Cardiac muscle cell (in vitro differentiated cells and primary cell): Measurements from ENCODE around the gene SRSF3. TPM values are rescaled to one million over a fixed set of nuclear protein-coding genes. Genes with fewer than 3 reads are reported as not detected.

Experiments
- DNase-seq, 2 donors: peaks; one replicate each; pipeline versions ENCODE4 v3.0.0 to v3.0.0-alpha.2; 2010 to 2017; ENCODE audit warnings: low read depth in 1 of 2, low spot score in 1 of 2
- H3K27ac ChIP-seq: fragments of 200-600 bp; sonication (generic); 2 replicates; pipeline ENCODE4 v1.5.1; 2016
- H3K27me3 ChIP-seq: fragments of 200-600 bp; sonication (generic); 2 replicates; pipeline ENCODE4 v1.6.0; 2016; ENCODE audit warnings: control low read depth
- H3K36me3 ChIP-seq: fragments of 200-600 bp; sonication (generic); 2 replicates; pipeline ENCODE4 v1.5.1; 2016; ENCODE audit warnings: control low read depth
- H3K4me1 ChIP-seq: fragments of 200-600 bp; sonication (generic); 2 replicates; pipeline ENCODE4 v1.8.1; 2017; ENCODE audit warnings: low read depth, mild to moderate bottlenecking, mixed run types
- H3K4me3 ChIP-seq: fragments of 200-600 bp; sonication (generic); 2 replicates; pipeline ENCODE4 v1.5.1; 2016; ENCODE audit warnings: mild to moderate bottlenecking
- H3K9me3 ChIP-seq: fragments of 200-600 bp; sonication (generic); 2 replicates; pipeline ENCODE4 v1.5.1; 2017; ENCODE audit warnings: low read depth, mild to moderate bottlenecking, control low read depth
- polyA plus RNA-seq: library from polyadenylated mRNA; unstranded; fragments of >200 nt; fragmentation: Nextera tagmentation; extraction: Ambion mirVana; gene quantifications from 2 replicates; pipeline ENCODE4 v1.2.1, GENCODE V29; 2016
- total RNA-seq: library from RNA; depleted of rRNA; stranded (reverse); fragments of >200 nt; gene quantifications from 2 replicates; pipeline ENCODE4 v1.2.3, GENCODE V29; 2016
- TF ChIP-seq, protein P1 (sequence below): IDR thresholded peaks from 2 replicates; pipeline ENCODE4 v1.5.1; 2012; ENCODE audit warnings: low read depth, mild to moderate bottlenecking, low read length

The SRSF3 gene
- total and polyA plus RNA-seq, 2 experiments from 2014 or later: 122 to 184 TPM

DNA sequence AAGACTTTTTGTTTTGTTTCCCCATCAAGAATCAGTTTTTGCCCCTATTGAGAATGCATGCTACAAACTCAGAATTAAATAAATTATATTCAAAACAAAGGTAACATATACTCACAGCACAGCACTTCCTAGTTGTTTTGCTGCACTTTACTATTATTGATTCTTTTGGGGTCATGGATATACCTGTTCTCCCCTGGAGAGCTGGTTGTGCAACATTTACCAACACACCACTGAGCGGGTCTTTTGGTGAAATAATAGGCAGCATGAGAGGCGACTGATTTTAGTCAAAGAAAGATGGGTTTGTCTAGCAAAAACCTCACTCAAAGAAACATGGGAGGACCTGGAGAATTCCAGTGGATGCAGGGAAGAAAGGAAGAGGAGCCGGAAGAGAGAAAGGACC lies 44.4 kb downstream of the SRSF3 start:
- Histone ChIP-seq H3K36me3 (no peaks in the 10 kb centered on the region), H3K27me3 (no peaks in the 10 kb centered on the region), H3K4me3 (no peak overlapping the region), H3K9me3 (no peaks in the 10 kb centered on the region), H3K4me1 (peaks cover 15% of the 10 kb centered on the region), H3K27ac (no peak overlapping the region)
- TF ChIP-seq, protein P1, sequence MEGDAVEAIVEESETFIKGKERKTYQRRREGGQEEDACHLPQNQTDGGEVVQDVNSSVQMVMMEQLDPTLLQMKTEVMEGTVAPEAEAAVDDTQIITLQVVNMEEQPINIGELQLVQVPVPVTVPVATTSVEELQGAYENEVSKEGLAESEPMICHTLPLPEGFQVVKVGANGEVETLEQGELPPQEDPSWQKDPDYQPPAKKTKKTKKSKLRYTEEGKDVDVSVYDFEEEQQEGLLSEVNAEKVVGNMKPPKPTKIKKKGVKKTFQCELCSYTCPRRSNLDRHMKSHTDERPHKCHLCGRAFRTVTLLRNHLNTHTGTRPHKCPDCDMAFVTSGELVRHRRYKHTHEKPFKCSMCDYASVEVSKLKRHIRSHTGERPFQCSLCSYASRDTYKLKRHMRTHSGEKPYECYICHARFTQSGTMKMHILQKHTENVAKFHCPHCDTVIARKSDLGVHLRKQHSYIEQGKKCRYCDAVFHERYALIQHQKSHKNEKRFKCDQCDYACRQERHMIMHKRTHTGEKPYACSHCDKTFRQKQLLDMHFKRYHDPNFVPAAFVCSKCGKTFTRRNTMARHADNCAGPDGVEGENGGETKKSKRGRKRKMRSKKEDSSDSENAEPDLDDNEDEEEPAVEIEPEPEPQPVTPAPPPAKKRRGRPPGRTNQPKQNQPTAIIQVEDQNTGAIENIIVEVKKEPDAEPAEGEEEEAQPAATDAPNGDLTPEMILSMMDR: no peak
- no peak for DNase-seq

DNA sequence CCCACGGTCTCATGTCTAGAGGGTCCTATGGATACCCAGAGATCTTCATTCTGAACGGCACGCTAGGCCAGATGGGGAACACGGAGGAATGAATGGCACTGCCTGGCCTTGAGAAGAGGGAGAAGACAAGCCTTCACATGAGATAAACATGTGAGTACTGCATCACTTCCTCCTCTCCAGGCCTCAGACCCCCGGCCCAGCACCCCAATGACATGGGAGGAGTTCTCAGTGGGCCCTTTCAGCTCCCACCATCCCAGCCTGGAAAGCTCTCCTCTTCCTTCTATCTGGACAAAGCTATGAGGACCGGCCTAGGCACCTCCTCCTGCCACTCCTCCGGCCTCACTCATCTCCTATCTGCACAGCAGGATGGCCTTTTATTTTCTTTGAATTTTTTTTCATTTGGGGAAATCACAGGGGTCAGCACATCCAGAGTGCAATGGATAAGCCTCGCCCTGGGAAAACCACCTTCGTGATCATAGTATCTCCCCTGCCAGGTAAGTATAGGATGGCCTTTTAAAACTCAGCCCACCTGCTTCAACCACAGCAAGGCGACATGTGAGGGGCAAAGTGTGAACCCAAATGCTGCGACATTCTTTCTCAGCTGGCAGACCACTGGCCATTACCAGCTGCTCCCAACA lies 45.1 kb downstream of the SRSF3 start:
- TF ChIP-seq, protein P1: no peak

DNA sequence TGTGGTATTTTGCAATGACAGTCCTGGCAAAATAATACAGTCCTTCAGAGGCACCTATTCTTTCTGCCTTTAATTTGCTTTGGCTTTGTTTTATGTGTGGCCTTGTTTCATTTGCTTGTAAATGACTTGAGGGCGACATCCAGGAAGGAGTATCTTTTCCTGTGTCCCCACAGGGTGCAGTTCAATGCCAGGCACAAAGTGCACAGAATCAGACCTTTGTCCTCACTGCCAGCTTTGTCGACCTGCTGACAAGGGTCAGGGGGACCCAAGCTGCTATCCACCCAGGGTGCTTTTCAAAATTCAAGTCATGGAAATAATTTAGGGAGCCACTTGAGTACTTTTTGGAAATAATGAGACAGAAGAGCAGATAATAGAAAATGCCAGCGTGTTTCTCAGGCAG lies 47.4 kb downstream of the SRSF3 start:
- no peak overlapping the region for H3K4me3 ChIP-seq
- no peak overlapping the region for H3K27ac ChIP-seq
- no peaks in the 10 kb centered on the region for H3K9me3 ChIP-seq
- no peaks in the 10 kb centered on the region for H3K36me3 ChIP-seq
- H3K27me3 ChIP-seq: no peaks in the 10 kb centered on the region
- TF ChIP-seq, protein P1: no peak
- peaks cover 8% of the 10 kb centered on the region for H3K4me1 ChIP-seq
- no peak for DNase-seq

More for the DNA sequence above, 45.1 kb downstream of the SRSF3 start:
- peak in 1 of 2 donors; percentile 54 for DNase-seq
- no peaks in the 10 kb centered on the region for H3K27me3 ChIP-seq
- no peak overlapping the region for H3K27ac ChIP-seq
- H3K4me3 ChIP-seq: no peak overlapping the region
- no peaks in the 10 kb centered on the region for H3K9me3 ChIP-seq
- peaks cover 8% of the 10 kb centered on the region for H3K4me1 ChIP-seq
- no peaks in the 10 kb centered on the region for H3K36me3 ChIP-seq

DNA sequence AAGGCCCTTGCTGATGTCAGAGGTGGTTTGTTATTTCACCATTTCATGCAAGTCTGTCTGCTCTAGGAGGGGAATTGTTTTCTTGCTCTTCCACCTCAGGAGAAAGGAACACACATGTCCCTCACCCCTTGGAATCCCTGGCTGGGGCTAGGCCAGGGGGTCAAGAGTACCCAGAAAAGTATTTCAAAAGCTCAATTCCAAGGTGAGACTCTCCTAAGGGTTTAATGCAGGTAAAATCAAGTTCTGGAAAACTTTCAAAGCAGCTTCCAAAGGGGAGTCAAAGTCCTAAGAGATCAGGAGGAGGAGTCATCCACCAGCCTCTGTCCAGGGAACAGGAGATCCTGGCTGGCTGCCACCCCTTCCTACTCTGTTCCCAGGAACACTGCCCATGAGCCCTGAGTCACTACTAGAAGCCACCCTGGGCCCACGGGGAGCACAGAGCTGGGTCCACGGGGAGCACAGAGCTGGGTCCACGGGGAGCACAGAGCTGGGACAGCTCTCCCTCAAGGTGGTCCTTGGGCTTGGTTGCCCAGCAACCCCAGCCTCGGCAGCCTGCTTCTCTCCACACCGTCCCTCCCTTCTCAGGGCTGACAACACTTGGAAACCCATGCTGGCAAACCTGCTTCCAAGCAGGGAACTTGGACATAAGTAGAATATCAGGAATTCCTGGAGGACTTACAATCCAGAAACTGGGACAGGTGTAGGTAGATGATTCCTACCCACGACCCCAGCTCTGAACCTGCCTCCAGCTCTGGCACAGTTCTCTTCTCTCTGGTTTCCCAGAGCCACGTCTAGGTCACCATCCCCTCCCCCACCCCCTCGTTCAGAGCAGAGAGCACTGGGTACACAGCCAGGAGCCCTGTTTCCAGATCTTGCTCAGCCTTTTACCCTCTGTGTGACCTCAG lies 49.0 kb downstream of the SRSF3 start:
- TF ChIP-seq, protein P1: no peak
- peak; percentile 45 to 90 for DNase-seq
- H3K27me3 ChIP-seq: no peaks in the 10 kb centered on the region
- H3K36me3 ChIP-seq: no peaks in the 10 kb centered on the region
- H3K27ac ChIP-seq: no peak overlapping the region
- H3K9me3 ChIP-seq: no peaks in the 10 kb centered on the region
- no peaks in the 10 kb centered on the region for H3K4me1 ChIP-seq
- H3K4me3 ChIP-seq: no peak overlapping the region

DNA sequence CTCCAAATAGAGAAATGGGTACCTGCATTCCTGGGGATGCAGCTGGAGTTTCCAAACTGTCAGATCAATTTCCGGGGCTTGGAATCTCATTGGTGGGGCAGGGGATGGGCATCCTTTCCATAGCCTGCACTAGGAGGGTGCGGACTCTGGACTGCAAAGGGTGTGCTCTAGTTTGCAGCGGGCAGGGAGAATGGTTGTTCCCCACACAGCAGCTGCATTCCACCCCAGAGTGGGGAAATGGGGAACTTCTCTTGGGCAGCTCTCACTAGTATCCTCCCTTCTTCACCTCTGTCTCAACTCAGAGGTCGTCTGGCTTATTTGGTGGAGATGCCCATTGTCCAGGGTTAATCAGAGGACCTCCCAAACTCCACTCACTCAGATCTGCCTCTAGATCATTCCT lies 49.8 kb downstream of the SRSF3 start:
- TF ChIP-seq, protein P1: no peak
- H3K36me3 ChIP-seq: no peaks in the 10 kb centered on the region
- H3K4me1 ChIP-seq: no peaks in the 10 kb centered on the region
- no peak overlapping the region for H3K27ac ChIP-seq
- H3K4me3 ChIP-seq: no peak overlapping the region
- no peaks in the 10 kb centered on the region for H3K27me3 ChIP-seq
- no peak for DNase-seq
- H3K9me3 ChIP-seq: no peaks in the 10 kb centered on the region
